Coronary artery (tissue), 2 donors: ENCODE results near the gene DKKL1.

Source experiments
- DNase-seq: peaks from one replicate; pipeline ENCODE4 v3.0.0-alpha.2; 2017; ENCODE audit warnings: low spot score
- H3K27ac ChIP-seq, 2 donors: fragments of 200-600 bp; sonication (generic); one replicate each; pipeline ENCODE4 v1.5.1; 2016 to 2019
- H3K4me3 ChIP-seq: fragments of 200-600 bp; sonication (generic); 2 replicates; pipeline ENCODE4 v1.5.1; 2016; ENCODE audit warnings: mild to moderate bottlenecking, moderate library complexity
- CTCF ChIP-seq: fragments of 200-600 bp; sonication (generic); IDR thresholded peaks from one replicate; pipeline ENCODE4 v1.5.1; 2019; ENCODE audit warnings: antibody characterized with exemption

DKKL1 gene

GRCh38 chr19:49338691-49339300, 24.9 kb upstream of the DKKL1 start:
- H3K27ac ChIP-seq = peak overlapping the region; percentile 91 to 95
- peak overlapping the region; percentile 71 for H3K4me3 ChIP-seq
- TF ChIP-seq CTCF = no peak
- peak; percentile 81 for DNase-seq

GRCh38 chr19:49339301-49340068, 24.2 kb upstream of the DKKL1 start:
- no peak for TF ChIP-seq CTCF
- Histone ChIP-seq H3K4me3 (peak overlapping the region; percentile 71), H3K27ac (peak overlapping the region; percentile 91 to 95)
- peak; percentile 96 for DNase-seq

GRCh38 chr19:49340069-49340864, 23.4 kb upstream of the DKKL1 start:
- DNase-seq = peak; percentile 94
- no peak for TF ChIP-seq CTCF

GRCh38 chr19:49340865-49341718, 22.6 kb upstream of the DKKL1 start:
- H3K4me3 ChIP-seq = no peak overlapping the region
- no peak for TF ChIP-seq CTCF
- peak overlapping the region; percentile 91 to 95 for H3K27ac ChIP-seq
- peak; percentile 73 for DNase-seq

More at GRCh38 chr19:49340069-49340864, 23.4 kb upstream of the DKKL1 start:
- Histone ChIP-seq H3K27ac (peak overlapping the region; percentile 91 to 95), H3K4me3 (peak overlapping the region; percentile 71)

- peak; percentile 62 for DNase-seq
- TF ChIP-seq CTCF = no peak
- Histone ChIP-seq H3K4me3 (no peak overlapping the region), H3K27ac (no peak overlapping the region)
Measured at GRCh38 chr19:49342291-49342721, 21.4 kb upstream of the DKKL1 start.

GRCh38 chr19:49343123-49343522, 20.6 kb upstream of the DKKL1 start:
- peak; percentile 66 for DNase-seq
- Histone ChIP-seq H3K27ac (no peak overlapping the region), H3K4me3 (no peak overlapping the region)
- TF ChIP-seq CTCF = no peak
